Measurements from ENCODE around the gene DCUN1D4.

DCUN1D4 gene

DNA sequence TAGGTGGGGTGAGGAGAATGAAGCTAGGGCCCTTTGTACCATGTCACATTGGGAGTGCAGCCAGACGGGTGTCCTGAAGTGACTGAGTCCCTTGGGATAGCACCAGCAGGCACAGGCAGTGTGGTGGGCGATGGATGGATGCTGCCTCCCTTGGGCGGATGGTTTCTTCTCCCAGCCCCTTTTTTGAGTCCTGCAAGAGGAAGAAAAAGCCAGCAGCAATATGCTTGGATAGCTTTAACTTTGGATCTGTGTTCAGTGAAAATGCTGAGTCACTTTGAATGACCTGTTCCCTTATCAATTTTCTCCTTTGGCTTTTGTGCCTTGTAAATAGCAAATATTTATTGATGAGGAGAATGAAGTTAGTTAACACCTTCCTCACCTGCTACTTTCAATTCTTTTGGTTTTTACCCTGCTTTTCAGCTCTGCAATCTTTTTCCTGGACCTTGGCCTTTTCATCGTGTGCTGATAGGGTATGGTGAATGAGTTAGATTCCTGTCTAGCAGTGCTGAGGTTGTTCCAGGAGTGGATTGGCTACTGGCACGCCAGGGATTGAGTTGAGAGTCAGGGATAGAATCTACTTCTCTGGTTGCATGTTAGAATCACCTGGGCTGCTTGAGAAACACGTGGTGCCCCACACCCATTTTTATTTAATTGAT, 10.2 kb downstream of the DCUN1D4 start:
- no peak for DNase-seq
- Histone ChIP-seq H3K27ac (ENCODE audit: insufficient read depth, low read length, poor library complexity, severe bottlenecking) (no peak overlapping the region), H3K4me3 (ENCODE audit: insufficient read depth, low read depth, low read length, poor library complexity, severe bottlenecking) (no peak overlapping the region)

DNA sequence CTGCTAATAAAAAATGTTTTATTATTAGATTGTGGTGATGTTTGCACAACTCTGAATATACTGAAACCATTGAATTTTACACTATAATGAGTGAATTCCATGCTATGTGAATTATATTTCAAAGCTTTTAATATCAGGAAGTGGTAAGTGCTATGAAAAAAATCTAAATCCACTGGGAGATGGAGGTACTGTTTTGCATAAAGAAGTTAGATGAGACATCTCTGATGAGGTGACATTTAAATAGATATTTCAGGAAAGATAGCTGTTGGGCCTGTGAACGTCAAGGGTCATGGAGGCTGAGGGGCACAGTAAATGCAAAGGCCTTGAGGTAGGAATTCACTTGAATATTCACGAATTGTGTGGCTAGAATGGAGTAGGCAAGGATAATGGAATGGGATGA, 12.3 kb downstream of the DCUN1D4 start:
- no peak for DNase-seq
- H3K36me3 ChIP-seq (ENCODE audit: control insufficient read depth, insufficient read depth, low read length), result no peaks in the 10 kb centered on the region
- H3K27ac ChIP-seq (ENCODE audit: insufficient read depth, low read length, poor library complexity, severe bottlenecking), result no peak overlapping the region
- no peaks in the 10 kb centered on the region for H3K4me1 ChIP-seq (ENCODE audit: control insufficient read depth, insufficient read depth, low read length, poor library complexity, severe bottlenecking)
- H3K4me3 ChIP-seq (ENCODE audit: insufficient read depth, low read depth, low read length, poor library complexity, severe bottlenecking), result no peak overlapping the region
- H3K27me3 ChIP-seq (replicated peaks; ENCODE audit: control insufficient read depth, insufficient read depth, low read length, poor library complexity, severe bottlenecking), result no peaks in the 10 kb centered on the region
- H3K9me3 ChIP-seq (ENCODE audit: control insufficient read depth, low read length), result no peaks in the 10 kb centered on the region

More for the DNA sequence above, 10.2 kb downstream of the DCUN1D4 start:
- Histone ChIP-seq H3K36me3 (ENCODE audit: control insufficient read depth, insufficient read depth, low read length) (no peaks in the 10 kb centered on the region), H3K4me1 (ENCODE audit: control insufficient read depth, insufficient read depth, low read length, poor library complexity, severe bottlenecking) (no peaks in the 10 kb centered on the region), H3K9me3 (ENCODE audit: control insufficient read depth, low read length) (no peaks in the 10 kb centered on the region), H3K27me3 (replicated peaks; ENCODE audit: control insufficient read depth, insufficient read depth, low read length, poor library complexity, severe bottlenecking) (no peaks in the 10 kb centered on the region)

DNA sequence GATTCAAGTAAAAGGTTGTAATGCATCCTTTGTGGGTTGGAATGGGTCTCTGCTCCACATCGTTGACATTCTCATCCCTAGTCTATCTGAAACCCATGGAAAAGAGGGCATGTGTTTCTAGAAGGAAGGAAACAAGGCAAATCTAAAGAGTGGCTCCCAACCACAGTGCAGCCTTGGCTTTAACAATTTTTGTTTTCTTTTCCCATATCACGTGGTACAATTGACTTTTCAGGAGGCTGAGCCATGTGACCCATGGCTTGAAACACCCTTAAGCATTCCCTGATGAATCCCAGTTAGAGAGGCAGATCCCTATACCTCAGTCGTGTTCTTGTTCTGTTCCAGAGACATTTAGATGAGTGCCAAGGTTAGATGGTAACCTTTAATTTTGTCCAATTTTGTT, 12.8 kb downstream of the DCUN1D4 start:
- Histone ChIP-seq H3K9me3 (ENCODE audit: control insufficient read depth, low read length) (no peaks in the 10 kb centered on the region), H3K4me1 (ENCODE audit: control insufficient read depth, insufficient read depth, low read length, poor library complexity, severe bottlenecking) (no peaks in the 10 kb centered on the region), H3K27ac (ENCODE audit: insufficient read depth, low read length, poor library complexity, severe bottlenecking) (no peak overlapping the region), H3K4me3 (ENCODE audit: insufficient read depth, low read depth, low read length, poor library complexity, severe bottlenecking) (no peak overlapping the region), H3K36me3 (ENCODE audit: control insufficient read depth, insufficient read depth, low read length) (no peaks in the 10 kb centered on the region), H3K27me3 (replicated peaks; ENCODE audit: control insufficient read depth, insufficient read depth, low read length, poor library complexity, severe bottlenecking) (no peaks in the 10 kb centered on the region)
- DNase-seq, result no peak

DNA sequence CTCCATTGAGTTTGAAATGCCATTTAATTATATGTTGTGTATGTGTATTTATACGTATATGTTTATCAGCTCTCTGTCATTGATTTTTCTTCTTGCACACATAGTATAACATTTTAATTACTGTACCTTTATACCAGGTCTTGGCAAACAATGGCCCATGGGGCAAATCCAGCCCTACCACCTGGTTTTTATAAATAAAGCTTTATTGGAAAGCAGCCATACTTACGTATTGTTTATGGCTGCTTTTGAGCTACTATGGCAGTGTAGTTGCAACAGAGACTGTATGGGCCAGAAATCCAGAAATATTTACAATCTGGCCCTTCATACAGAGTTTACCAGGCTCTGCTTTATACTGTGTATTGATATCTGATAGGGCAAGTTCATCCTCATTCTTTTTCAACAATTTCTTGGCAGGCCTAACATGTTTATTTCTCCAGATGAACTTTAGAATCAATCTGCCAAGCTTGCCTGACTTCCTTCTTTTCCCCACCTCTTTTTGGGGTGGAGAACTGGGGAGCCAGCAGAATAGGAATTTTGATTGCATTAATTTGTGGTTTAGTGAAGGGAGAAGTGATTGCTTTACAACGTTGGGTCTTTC, 15.8 kb downstream of the DCUN1D4 start:
- Histone ChIP-seq H3K36me3 (ENCODE audit: control insufficient read depth, insufficient read depth, low read length) (no peaks in the 10 kb centered on the region), H3K9me3 (ENCODE audit: control insufficient read depth, low read length) (no peaks in the 10 kb centered on the region), H3K27ac (ENCODE audit: insufficient read depth, low read length, poor library complexity, severe bottlenecking) (no peak overlapping the region), H3K4me1 (ENCODE audit: control insufficient read depth, insufficient read depth, low read length, poor library complexity, severe bottlenecking) (no peaks in the 10 kb centered on the region), H3K4me3 (ENCODE audit: insufficient read depth, low read depth, low read length, poor library complexity, severe bottlenecking) (no peak overlapping the region), H3K27me3 (replicated peaks; ENCODE audit: control insufficient read depth, insufficient read depth, low read length, poor library complexity, severe bottlenecking) (no peaks in the 10 kb centered on the region)
- no peak for DNase-seq

DNA sequence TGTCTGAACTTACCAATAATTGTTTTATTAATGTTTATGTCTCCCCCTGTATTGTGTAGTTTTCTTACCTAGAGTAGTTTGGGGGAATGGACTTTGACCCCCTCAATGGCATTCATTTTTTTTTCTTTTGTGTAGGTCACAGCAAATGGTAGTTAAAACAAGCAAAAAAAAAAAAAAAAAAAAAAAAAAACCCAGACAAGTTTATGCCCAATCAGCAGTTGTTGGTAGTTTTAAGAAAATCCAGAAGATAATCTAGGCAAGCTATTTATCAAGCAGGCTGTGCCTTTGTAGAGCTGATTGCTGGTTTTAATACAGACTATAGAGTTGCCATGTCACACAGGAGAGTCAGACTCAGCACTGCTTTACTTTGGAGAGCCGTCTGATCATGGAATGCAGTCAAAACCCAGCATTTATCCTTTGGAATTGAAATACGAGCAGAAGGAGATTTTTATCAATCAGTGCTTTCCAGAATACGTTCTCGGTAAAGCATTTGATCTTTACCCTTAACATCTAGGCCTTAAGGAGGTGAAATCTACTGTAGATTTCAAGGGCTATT, 16.6 kb downstream of the DCUN1D4 start:
- H3K36me3 ChIP-seq (ENCODE audit: control insufficient read depth, insufficient read depth, low read length), result peaks cover 2% of the 10 kb centered on the region
- H3K9me3 ChIP-seq (ENCODE audit: control insufficient read depth, low read length), result no peaks in the 10 kb centered on the region
- no peak for DNase-seq
- no peak overlapping the region for H3K27ac ChIP-seq (ENCODE audit: insufficient read depth, low read length, poor library complexity, severe bottlenecking)
- no peak overlapping the region for H3K4me3 ChIP-seq (ENCODE audit: insufficient read depth, low read depth, low read length, poor library complexity, severe bottlenecking)
- H3K4me1 ChIP-seq (ENCODE audit: control insufficient read depth, insufficient read depth, low read length, poor library complexity, severe bottlenecking), result no peaks in the 10 kb centered on the region
- H3K27me3 ChIP-seq (replicated peaks; ENCODE audit: control insufficient read depth, insufficient read depth, low read length, poor library complexity, severe bottlenecking), result no peaks in the 10 kb centered on the region

DNA sequence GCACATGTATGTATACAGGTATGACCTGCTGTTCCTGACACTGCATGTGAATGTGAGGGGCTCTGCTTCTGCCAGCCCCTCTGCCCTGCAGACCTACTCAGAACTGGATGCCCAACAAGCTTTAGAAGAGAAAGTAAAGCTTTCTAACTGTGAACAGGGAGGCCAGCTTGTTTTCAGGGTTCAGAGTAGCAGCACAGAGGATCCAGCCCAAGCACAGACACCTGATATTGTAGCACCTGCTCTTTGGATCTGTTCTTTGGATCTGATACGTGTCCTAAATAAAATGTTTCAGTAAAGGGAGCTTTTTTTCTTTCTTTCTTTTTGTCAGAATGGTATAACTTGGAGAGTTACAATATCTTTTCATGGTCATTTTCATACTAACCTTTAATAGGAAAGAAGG, 19.2 kb downstream of the DCUN1D4 start:
- Histone ChIP-seq H3K27me3 (replicated peaks; ENCODE audit: control insufficient read depth, insufficient read depth, low read length, poor library complexity, severe bottlenecking) (no peaks in the 10 kb centered on the region), H3K4me3 (ENCODE audit: insufficient read depth, low read depth, low read length, poor library complexity, severe bottlenecking) (no peak overlapping the region), H3K4me1 (ENCODE audit: control insufficient read depth, insufficient read depth, low read length, poor library complexity, severe bottlenecking) (no peaks in the 10 kb centered on the region), H3K9me3 (ENCODE audit: control insufficient read depth, low read length) (no peaks in the 10 kb centered on the region), H3K27ac (ENCODE audit: insufficient read depth, low read length, poor library complexity, severe bottlenecking) (no peak overlapping the region), H3K36me3 (ENCODE audit: control insufficient read depth, insufficient read depth, low read length) (peaks cover 18% of the 10 kb centered on the region)
- DNase-seq, result no peak

DNA sequence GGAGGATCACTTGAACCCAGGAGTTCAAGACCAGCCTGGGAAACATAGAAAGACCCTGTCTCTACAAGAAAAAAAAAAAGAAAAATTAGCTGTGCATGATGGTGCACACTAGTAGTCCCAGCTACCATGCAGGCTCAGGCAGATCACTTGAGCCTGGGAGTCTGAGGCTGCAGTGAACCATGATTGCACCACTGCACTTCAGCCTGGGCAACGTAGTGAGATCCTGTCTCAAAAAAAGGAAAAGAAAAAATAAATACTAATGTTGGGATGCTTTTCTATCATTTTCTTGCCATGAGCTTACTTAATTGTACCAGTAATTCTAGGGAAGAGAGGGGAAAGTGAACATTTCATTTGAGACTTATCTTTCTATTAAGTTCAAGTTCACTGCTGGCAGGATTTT, 19.8 kb downstream of the DCUN1D4 start:
- Histone ChIP-seq H3K9me3 (ENCODE audit: control insufficient read depth, low read length) (no peaks in the 10 kb centered on the region), H3K36me3 (ENCODE audit: control insufficient read depth, insufficient read depth, low read length) (peaks cover 20% of the 10 kb centered on the region), H3K27ac (ENCODE audit: insufficient read depth, low read length, poor library complexity, severe bottlenecking) (no peak overlapping the region), H3K4me1 (ENCODE audit: control insufficient read depth, insufficient read depth, low read length, poor library complexity, severe bottlenecking) (no peaks in the 10 kb centered on the region), H3K27me3 (replicated peaks; ENCODE audit: control insufficient read depth, insufficient read depth, low read length, poor library complexity, severe bottlenecking) (no peaks in the 10 kb centered on the region), H3K4me3 (ENCODE audit: insufficient read depth, low read depth, low read length, poor library complexity, severe bottlenecking) (no peak overlapping the region)
- no peak for DNase-seq

DNA sequence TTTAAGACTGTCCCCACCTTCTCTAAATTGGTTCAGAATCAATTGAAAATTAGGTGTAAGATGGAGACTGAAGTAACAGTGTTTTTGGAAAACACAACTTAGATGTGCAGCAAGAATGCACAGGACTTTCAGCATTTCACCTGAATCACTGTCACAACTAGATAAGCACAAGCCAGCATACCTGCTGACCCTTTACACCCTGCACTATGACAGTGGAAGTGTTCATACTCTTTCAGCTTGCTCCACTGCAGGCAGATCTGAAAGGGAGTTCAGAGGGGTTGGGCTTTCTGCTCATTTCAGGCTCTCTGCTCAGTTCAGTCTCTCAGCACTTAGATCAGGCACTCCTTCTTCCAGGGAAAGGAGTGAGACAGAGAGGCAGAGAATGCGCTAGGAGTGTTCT, 22.8 kb downstream of the DCUN1D4 start:
- Histone ChIP-seq H3K36me3 (ENCODE audit: control insufficient read depth, insufficient read depth, low read length) (peaks cover 20% of the 10 kb centered on the region), H3K9me3 (ENCODE audit: control insufficient read depth, low read length) (no peaks in the 10 kb centered on the region), H3K27me3 (replicated peaks; ENCODE audit: control insufficient read depth, insufficient read depth, low read length, poor library complexity, severe bottlenecking) (no peaks in the 10 kb centered on the region), H3K27ac (ENCODE audit: insufficient read depth, low read length, poor library complexity, severe bottlenecking) (no peak overlapping the region), H3K4me1 (ENCODE audit: control insufficient read depth, insufficient read depth, low read length, poor library complexity, severe bottlenecking) (no peaks in the 10 kb centered on the region), H3K4me3 (ENCODE audit: insufficient read depth, low read depth, low read length, poor library complexity, severe bottlenecking) (no peak overlapping the region)
- no peak for DNase-seq

DNA sequence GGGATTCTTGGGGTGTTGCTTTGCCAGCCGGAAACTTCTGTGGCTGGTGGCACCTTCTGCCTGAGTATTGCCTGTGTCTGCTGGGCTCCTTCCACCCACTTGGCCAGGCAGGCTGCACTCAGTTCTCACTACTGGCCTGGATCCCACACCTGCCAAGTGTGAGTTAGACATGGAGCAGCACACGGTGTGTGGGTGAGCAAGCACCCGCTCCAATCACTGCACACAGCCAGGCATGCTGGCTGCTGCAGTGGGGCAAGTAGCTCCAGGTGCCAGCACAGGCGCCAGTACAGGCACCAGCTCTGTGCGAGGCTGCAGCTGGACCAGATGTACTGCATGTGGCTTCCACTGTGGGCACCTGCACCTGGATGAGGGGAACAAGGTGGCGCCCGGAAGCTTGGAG, 23.9 kb downstream of the DCUN1D4 start:
- Histone ChIP-seq H3K4me3 (ENCODE audit: insufficient read depth, low read depth, low read length, poor library complexity, severe bottlenecking) (no peak overlapping the region), H3K27me3 (replicated peaks; ENCODE audit: control insufficient read depth, insufficient read depth, low read length, poor library complexity, severe bottlenecking) (no peaks in the 10 kb centered on the region), H3K9me3 (ENCODE audit: control insufficient read depth, low read length) (no peaks in the 10 kb centered on the region), H3K4me1 (ENCODE audit: control insufficient read depth, insufficient read depth, low read length, poor library complexity, severe bottlenecking) (no peaks in the 10 kb centered on the region), H3K36me3 (ENCODE audit: control insufficient read depth, insufficient read depth, low read length) (peaks cover 20% of the 10 kb centered on the region), H3K27ac (ENCODE audit: insufficient read depth, low read length, poor library complexity, severe bottlenecking) (no peak overlapping the region)
- no peak for DNase-seq

DNA sequence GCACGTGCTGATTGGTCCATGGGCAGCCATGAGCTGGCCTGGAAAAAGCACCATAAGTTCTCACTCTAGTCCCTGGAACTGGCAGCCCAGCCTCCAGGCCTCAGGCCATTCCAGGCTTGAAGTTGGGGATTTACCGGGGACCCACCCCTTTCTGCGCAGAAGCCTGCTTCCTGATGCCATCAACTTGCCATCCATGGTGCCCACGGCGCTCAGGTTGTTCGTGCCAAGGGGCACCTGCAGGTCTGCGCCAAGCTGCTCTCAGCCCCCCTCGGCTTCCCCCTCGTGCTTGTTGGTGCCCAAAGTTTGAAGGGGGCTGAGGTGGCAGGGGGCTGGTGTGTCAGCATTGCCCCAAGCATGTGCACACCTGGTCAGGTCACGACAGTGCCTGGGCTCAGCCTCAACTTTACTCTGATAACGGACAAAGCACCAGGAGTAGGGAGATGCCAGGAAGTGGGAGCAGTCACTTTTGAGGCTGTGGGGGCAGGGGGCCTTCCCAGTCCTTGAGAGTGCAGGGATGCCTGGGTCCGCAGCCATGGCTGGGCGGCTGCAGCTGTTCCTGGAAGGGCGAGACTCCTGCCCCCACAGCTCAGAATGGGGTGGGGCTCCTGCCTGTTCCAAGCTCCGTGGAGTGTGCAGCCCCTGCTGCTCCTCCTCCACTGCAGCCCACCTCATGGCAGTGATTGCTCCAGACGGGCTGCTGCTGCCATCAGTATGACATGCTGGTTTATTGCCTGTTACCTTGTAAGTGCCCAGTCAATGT, 24.9 kb downstream of the DCUN1D4 start:
- H3K9me3 ChIP-seq (ENCODE audit: control insufficient read depth, low read length), result no peaks in the 10 kb centered on the region
- H3K27ac ChIP-seq (ENCODE audit: insufficient read depth, low read length, poor library complexity, severe bottlenecking), result no peak overlapping the region
- no peaks in the 10 kb centered on the region for H3K4me1 ChIP-seq (ENCODE audit: control insufficient read depth, insufficient read depth, low read length, poor library complexity, severe bottlenecking)
- no peaks in the 10 kb centered on the region for H3K27me3 ChIP-seq (replicated peaks; ENCODE audit: control insufficient read depth, insufficient read depth, low read length, poor library complexity, severe bottlenecking)
- peaks cover 23% of the 10 kb centered on the region for H3K36me3 ChIP-seq (ENCODE audit: control insufficient read depth, insufficient read depth, low read length)
- no peak overlapping the region for H3K4me3 ChIP-seq (ENCODE audit: insufficient read depth, low read depth, low read length, poor library complexity, severe bottlenecking)
- no peak for DNase-seq

Measured in effector memory CD4-positive, alpha-beta T cell (primary cell).